Uterus (tissue), 4 donors: Measurements from ENCODE around the gene MED22. TPM values are rescaled to one million over a fixed set of nuclear protein-coding genes. Genes with fewer than 3 reads are reported as not detected.
"Not testable (repeated sequence)": the region's sequence is repeated elsewhere in the genome, so short reads cannot be mapped to it uniquely, and the experiment has no call there.

ENCODE experiments used
- DNase-seq, 2 donors: peaks; one replicate each; pipeline ENCODE4 v3.0.0-alpha.2; 2019 to 2020
- H3K27ac ChIP-seq, 2 donors: fragments of 200-600 bp; sonication (generic); 1 replicate in 1 of 2; 2 replicates in 1 of 2; pipeline ENCODE4 v1.5.1; 2016 to 2018
- H3K27me3 ChIP-seq, 2 donors: fragments of 200-600 bp; sonication (generic); one replicate each; pipeline ENCODE4 v1.5.1; 2018 to 2019; ENCODE audit warnings: control low read depth in 1 of 2
- H3K36me3 ChIP-seq, 2 donors: fragments of 200-600 bp; sonication (generic); one replicate each; pipeline ENCODE4 v1.5.1; 2019; ENCODE audit warnings: control low read depth in 1 of 2
- H3K4me1 ChIP-seq, 2 donors: fragments of 200-600 bp; sonication (generic); one replicate each; pipeline ENCODE4 v1.5.1; 2018 to 2019; ENCODE audit warnings: control low read depth in 1 of 2
- H3K4me3 ChIP-seq, 2 donors: fragments of 200-600 bp; sonication (generic); 1 replicate in 1 of 2; 2 replicates in 1 of 2; pipeline ENCODE4 v1.5.1; 2018 to 2019; ENCODE audit warnings: mild to moderate bottlenecking in 1 of 2
- H3K9me3 ChIP-seq, 2 donors: fragments of 200-600 bp; sonication (generic); one replicate each; pipeline ENCODE4 v1.5.1; 2019; ENCODE audit warnings: control low read depth in 1 of 2
- CTCF ChIP-seq, 4 experiments: fragments of 200-600 bp in 2 of 4; fragments of 450-650 bp in 2 of 4; sonication (generic) in 2 of 4; IDR thresholded peaks; one replicate each; pipeline ENCODE4 v1.5.1; 2016 to 2019; ENCODE audit warnings: antibody characterized with exemption in 4 of 4, mild to moderate bottlenecking in 2 of 4, moderate library complexity in 1 of 4
- POLR2A ChIP-seq, 2 donors: fragments of 450-650 bp; IDR thresholded peaks; one replicate each; pipeline ENCODE4 v1.6.1; 2016; ENCODE audit warnings: antibody characterized with exemption in 2 of 2, mild to moderate bottlenecking in 1 of 2, moderate library complexity in 1 of 2
- intact Hi-C: fragments of 100-400 bp; cut with DNase I; formaldehyde crosslinking; loops from one replicate; pipeline ENCODE4 v1.15.1; 2023; ENCODE audit warnings: low total_unique reads
- total RNA-seq, 4 donors: library from RNA; depleted of rRNA in 3 of 4; stranded (reverse); fragments of >200 nt in 3 of 4; gene quantifications; one replicate each; pipeline versions ENCODE4 v1.1.0 to v1.2.4, GENCODE V29; 2014 to 2023
- donor health status: DM: yes; HTN: yes; CAD: no.

MED22 gene
- total RNA-seq, 4 donors from 2014 or later, result 10.0 to 41.0 (median 30.9) TPM

- Histone ChIP-seq H3K36me3 (no peaks in the 10 kb centered on the region), H3K9me3 (no peaks in the 10 kb centered on the region), H3K27me3 (no peaks in the 10 kb centered on the region), H3K27ac (no peak overlapping the region), H3K4me3 (no peak overlapping the region), H3K4me1 (peaks cover 7 to 16% of the 10 kb centered on the region in 2 donors)
- intact Hi-C loops, result no loop called here
- DNase-seq, result no peak
- TF ChIP-seq CTCF (IDR thresholded peaks at IDR 0.05) (no peak), POLR2A (IDR thresholded peaks at IDR 0.05) (no peak)
Measured at GRCh38 chr9:133333011-133333410, 14.9 kb downstream of the MED22 start.

GRCh38 chr9:133332381-133332730, 15.6 kb downstream of the MED22 start:
- no peak for DNase-seq
- Histone ChIP-seq H3K9me3 (no peaks in the 10 kb centered on the region), H3K27ac (no peak overlapping the region), H3K4me1 (peaks cover 7 to 16% of the 10 kb centered on the region in 2 donors), H3K4me3 (no peak overlapping the region), H3K36me3 (no peaks in the 10 kb centered on the region), H3K27me3 (no peaks in the 10 kb centered on the region)
- intact Hi-C loops, result no loop called here
- no peak for TF ChIP-seq CTCF (IDR thresholded peaks at IDR 0.05)

- TF ChIP-seq CTCF (IDR thresholded peaks at IDR 0.05) (no peak), POLR2A (IDR thresholded peaks at IDR 0.05) (no peak)
- intact Hi-C loops, result no loop called here
Measured at GRCh38 chr9:133331641-133332380, 16.1 kb downstream of the MED22 start.

GRCh38 chr9:133331221-133331620, 16.7 kb downstream of the MED22 start:
- Histone ChIP-seq H3K27me3 (no peaks in the 10 kb centered on the region), H3K27ac (no peak overlapping the region), H3K4me3 (no peak overlapping the region), H3K36me3 (no peaks in the 10 kb centered on the region), H3K9me3 (no peaks in the 10 kb centered on the region), H3K4me1 (peaks cover 7 to 12% of the 10 kb centered on the region in 2 donors)
- TF ChIP-seq CTCF (IDR thresholded peaks at IDR 0.05), result no peak
- TF ChIP-seq POLR2A (IDR thresholded peaks at IDR 0.05), result no peak
- intact Hi-C loops, result no loop called here
- DNase-seq, result no peak

More at GRCh38 chr9:133331641-133332380, 16.1 kb downstream of the MED22 start:
- no peaks in the 10 kb centered on the region for H3K27me3 ChIP-seq
- peaks cover 7 to 16% of the 10 kb centered on the region in 2 donors for H3K4me1 ChIP-seq
- no peak for DNase-seq
- H3K27ac ChIP-seq, result no peak overlapping the region
- H3K4me3 ChIP-seq, result no peak overlapping the region
- H3K9me3 ChIP-seq, result no peaks in the 10 kb centered on the region
- H3K36me3 ChIP-seq, result no peaks in the 10 kb centered on the region

- TF ChIP-seq CTCF (IDR thresholded peaks at IDR 0.05), result peak; percentile 31 to 55 (median 44)
- H3K36me3 ChIP-seq, H3K27ac ChIP-seq, H3K4me3 ChIP-seq, H3K9me3 ChIP-seq, H3K4me1 ChIP-seq, intact Hi-C loops, H3K27me3 ChIP-seq: not testable (repeated sequence)
- peak in 1 of 2 donors; percentile 19 for DNase-seq
Measured at GRCh38 chr9:133329306-133330156, 18.4 kb downstream of the MED22 start.
